IPS DF 4.7 (cell line): ENCODE measurements around the gene PHF21A.
"Not testable (repeated sequence)": the region's sequence is repeated elsewhere in the genome, so short reads cannot be mapped to it uniquely, and the experiment has no call there.

Experiments used
- DNase-seq: peaks from one replicate; pipeline ENCODE4 v3.0.0-alpha.2; 2013; ENCODE audit warnings: low spot score; ENCODE audit errors: extremely low read depth

PHF21A gene

DNA sequence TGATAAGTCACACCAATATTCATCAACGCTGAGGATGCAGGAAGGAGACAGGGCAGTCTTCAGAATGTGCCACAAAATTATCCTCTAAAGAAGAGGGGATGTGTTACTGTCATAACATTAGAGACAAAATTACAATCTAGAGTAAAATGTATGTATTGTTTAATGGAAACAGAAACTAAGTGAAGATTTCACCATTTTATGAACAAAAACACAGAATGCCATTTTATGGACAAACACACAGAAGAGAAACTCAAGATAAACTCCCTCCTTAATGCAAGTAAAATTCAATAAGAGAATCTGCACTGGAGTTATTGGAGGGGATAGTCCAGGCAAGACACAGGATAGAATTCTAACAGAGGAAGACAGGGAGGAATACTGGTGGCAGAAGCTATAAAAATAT is 136.0 kb downstream of the PHF21A start:
- DNase-seq, result no peak

DNA sequence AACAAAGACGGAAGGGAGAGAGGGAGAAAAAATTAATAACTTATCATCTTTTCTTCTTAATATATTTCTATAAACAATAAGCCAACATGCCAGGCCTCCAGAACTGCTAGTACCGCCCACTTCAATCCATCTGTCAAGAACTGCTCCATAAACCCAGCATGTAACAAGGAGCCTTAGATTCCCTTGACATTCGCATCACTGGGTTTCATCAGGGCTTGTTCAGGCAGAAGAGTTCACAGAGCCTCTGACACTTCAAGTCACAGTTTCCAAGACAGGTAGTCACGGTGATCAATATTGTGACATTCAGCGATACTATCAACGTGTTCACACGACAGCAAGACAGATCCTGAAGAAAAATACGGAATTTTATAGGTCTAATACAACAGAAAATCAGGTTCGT is 137.1 kb downstream of the PHF21A start:
- DNase-seq, result no peak

DNA sequence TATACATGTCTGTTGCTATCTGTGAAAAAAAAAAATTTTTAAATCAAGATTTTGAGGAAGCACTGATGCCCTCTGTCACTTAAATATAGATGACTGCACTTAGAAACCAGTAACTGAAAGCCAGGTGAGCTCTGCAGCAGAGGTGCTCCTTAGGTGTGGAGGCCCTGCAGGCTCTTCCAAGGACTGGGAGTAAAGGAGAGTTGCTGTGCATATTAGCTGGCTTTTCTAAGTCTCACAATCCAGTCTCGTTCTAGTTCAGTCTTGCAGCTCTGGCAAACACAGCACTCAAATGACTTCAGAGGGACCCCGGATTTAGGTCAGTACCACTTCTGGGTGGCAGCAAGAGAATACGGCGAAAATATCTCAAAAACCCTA is 137.8 kb downstream of the PHF21A start:
- DNase-seq, result no peak

DNA sequence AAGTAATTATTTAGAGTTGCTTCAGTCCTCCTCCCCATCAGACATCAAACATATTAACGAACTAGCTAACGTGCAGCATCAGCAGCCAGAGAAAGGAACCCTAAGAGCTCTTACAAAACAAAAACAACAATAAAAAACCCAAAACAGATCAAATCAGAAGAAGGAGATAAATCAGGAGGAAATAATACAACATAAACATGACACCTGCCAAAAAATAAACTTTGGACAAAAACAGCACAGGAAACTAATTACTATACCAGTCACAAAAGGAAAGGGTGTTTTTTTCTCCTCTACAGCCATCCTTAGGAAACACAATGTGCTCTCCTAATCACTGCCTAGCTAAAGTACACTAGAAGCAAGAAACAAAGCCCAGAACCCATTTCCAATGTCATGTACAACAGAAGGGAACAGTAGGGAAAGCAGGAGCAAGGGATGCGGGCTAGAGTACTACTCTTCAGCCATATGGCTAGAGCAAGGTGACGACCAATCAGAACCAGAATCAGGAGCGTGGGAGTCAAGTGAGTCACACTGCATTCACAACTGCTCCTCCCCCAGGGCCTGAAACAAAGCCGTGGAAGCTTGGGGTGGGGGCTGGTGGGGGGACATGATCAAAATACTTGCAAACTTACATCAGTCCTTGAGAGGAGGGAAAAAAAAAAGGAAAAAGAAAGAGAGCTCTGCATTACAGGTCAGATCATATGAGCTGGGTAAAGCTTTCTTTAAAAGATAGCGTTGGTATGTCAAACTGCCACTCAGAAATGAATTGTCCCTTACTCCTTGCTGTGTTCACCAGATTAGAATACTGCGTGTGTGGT is 138.4 kb downstream of the PHF21A start:
- DNase-seq, result no peak

DNA sequence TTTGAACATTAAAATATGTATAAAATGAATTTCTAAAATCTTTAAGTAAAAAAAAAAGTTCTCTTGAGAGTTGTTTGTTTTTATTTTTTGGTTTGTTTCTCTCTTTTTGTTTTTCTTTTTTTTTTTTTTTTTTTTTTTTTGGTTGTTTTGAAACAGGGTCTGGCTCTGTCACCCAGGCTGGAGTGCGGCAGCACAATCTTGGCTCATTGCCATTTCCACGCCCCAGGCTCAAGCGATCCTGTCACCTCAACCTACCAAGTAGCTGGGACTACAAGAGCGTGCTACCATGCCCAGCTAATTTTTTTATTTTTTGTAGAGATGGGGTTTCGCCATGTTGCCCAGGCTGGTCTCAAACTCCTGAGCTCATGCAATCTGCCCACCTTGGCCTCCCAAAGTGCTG is 139.4 kb downstream of the PHF21A start:
- not testable (repeated sequence) for DNase-seq

DNA sequence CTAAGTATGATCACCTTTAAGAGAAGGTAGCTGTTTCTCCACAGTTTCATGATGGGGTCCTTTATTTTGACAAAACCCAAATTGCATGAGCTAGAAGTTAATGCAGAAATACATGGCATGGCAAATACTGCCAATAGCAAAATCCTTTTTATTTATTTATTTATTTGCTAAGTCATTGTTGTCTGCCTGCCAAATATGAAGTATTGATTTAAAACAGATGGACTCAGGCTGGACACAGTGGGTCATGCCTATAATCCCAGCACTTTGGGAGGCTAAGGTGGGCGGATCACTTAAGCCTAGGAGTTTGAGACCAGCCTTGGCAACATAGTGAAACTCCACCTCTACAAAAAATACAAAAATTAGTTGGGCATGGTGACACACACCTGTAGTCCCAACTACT is 146.4 kb downstream of the PHF21A start:
- no peak for DNase-seq

DNA sequence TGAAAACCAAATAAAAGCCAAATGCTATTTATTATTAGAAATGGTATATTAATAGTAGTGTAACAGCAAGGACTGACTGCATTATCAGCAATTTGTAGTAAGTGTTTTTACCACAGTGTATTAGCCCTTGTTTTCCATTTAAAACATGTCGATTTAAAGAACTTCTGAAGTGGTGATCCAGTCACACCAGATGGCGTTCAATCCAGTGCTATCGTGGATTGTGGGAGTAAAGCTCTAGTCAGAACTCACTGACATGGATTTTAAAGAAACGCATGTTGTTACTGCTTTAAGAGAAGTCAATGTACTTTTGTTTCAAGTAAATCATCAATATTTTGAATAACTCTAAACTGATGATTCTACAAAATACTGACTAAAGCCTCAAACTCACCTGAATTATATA is 147.7 kb downstream of the PHF21A start:
- no peak for DNase-seq

DNA sequence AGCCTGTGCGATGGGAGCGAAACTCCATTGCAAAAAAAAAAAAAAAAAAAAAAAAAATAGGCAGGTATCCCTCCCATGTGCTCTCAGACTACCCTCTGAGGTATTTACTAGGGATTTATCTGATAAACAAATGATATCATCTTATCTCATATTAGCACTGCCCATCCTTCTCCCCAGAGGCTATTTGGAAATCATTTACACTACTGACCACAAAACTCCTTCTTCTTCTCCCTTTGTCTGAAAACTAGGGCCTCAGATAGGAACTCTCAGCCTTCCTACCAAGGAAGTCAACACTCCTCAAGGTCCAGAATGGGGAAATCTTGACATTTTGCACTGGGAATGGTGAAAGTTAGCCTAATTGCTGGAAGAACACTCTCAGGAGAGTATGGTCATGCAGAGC is 152.4 kb downstream of the PHF21A start:
- no peak for DNase-seq

DNA sequence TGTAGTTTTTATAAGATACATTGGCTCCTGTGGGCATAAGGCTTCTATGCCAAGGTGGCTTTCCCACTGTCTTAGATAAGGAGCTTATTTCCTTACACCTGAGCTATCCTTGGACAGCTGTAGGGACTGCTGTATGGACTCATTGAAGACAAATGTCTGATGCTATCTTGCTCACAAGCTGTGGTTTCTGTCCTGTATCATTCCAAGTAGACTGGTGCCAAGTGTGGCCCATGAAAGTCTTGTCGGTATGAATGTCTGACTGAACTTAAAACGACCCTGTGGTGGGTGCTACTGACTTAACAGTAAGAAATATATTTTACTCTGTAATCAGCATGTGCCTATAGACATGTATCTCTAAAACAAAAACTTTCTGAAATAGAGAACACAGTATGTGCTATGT is 153.7 kb downstream of the PHF21A start:
- no peak for DNase-seq

DNA sequence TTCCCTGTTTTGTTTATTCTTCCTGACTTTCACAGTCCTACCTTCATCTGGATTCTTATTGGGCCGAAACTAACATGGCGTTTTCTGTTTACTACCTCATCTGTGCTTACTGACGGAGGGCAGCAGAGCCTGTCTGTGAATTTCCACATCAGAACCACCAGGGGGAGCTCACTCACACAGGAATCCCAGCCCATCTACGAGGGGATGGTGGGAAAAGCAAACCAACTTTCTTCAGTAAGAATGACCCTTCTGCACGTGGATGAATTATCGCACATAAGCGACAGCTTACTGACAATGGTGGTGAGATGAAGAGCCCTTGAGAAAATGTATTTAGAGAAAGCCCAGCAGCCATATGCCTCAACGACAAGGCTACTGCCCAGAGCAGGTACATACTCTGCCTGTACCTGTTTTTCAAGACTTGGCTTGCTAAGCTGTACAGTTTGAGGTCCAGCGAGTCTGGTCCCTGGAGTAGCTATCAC is 156.3 kb downstream of the PHF21A start:
- peak; percentile 79 for DNase-seq

DNA sequence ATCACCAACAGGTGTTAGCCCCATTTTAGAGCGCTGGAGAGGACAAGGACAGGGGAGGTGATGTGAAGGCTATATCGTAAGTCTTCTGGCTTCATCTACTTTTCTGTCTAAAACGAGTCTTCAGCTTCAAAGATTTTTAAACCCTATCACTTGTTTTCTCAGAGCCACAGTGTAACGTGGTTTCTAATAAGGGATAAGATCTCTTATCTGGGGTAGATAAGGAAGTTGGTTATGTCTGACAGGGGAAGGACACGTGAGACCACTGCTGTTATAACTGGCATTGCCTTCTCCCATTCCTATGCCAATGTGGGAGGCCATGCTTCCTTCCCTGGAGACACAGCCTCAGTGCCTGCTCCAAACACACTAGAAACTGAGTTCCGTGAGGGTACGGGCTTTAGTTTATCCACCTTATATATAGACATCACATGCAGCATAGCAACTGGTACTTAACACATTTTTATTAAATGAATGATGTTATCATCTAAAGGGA is 159.5 kb downstream of the PHF21A start:
- DNase-seq, result no peak

DNA sequence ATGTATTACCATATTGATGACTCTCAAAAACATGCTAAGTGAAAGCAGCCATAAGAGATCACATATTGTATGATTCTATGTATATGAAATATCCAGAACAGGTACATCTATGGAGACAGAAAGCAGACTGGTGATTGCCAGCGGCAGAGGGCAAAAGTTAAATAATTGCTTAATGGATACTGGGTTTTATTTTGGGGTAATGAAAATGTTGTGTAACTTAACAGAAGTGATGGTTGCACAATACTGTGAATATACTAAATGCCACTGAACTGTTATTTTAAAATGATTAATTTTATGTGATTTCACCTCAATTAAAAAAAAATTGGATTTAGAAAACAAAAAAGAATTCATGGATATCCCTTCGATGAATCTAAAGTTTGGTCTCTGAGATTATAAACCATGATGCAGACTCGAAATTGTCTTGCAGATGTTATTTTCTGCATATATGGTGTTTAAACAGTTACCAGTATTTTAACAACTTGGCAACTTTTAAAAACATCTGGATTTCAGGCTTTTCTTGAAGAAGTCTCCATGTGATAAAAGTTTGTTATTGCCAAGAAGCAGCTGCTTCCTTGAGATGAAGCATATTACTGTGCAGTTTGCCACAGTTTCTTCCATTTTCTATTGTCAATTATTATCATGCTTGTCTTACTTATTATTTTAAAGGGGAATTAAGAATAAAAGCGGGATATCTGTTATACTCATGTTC is 160.7 kb downstream of the PHF21A start:
- DNase-seq, result no peak

DNA sequence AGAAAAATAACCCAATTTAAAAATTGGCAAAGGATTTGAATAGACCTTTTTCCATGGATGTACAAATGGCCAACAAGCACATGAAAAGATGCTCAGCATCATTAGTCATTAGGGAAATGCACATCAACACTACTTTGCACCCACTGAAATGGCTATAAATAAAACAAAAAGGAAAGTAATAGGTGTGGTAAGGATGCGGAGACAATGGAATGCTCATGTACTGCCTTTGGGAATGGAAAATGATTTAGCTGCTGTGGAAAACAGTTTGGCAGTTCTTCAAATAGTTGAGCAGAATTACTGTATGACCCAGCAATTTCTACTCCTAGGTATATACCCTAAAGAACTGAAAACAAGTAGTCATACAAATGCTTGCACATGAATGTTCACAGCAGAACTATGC is 161.4 kb downstream of the PHF21A start:
- no peak for DNase-seq

DNA sequence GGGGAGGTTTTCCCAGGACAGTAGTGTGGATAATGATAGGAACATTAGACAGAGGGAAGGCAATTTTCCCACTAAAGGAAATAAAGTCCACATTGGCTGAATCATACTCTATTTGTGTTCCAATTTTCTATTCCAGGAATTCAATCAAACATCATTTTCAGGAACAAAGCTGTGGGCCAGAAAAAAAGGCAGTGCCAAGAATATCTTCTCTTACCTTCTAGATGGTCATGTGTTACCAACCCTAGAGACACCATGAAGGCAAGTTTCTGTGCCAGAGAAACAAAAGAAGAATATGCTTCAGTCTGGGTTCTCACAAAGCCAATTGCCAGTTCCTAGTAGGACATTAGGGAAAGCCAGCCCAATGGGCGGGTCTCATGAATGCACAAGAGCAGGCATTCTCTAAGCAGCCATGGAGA is 171.3 kb downstream of the PHF21A start:
- no peak for DNase-seq

DNA sequence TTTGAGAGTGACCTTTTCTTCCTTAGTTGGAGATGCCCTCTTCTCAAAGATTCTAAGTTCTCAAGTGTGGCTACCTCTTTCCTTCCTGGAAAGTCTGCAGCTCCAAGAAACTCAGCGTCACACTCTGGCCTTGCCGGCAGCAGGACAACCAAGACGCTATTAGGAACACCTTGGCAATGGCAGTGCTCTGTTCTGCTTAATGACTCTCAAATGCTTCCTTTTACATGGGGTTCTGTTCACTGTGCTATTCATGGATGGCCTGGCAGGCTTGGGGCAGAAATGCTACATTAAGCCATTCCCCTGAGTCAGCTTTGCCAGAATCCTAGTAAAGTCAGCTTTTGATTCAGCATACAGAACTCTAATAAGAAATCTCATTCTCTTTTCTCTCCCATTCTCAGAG is 172.9 kb downstream of the PHF21A start:
- DNase-seq, result no peak

DNA sequence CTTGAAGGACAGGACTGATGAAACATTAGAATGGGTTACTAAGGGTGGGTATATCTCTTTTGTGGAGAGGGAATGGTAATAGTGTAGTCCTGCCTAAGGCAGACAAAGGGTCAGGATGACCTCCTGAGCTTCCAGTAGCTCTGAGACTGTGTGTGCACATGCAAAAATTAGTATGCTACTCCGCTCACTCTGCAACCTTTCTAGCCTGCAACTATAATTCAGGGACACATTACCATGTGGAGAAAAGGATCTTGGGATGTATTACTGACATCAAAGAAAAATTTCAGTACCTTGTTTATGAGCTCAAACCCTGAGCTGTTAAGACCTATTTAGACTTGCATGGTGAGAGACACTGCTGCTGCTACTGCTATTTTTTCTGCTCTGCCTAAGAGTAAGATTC is 173.4 kb downstream of the PHF21A start:
- DNase-seq, result no peak

DNA sequence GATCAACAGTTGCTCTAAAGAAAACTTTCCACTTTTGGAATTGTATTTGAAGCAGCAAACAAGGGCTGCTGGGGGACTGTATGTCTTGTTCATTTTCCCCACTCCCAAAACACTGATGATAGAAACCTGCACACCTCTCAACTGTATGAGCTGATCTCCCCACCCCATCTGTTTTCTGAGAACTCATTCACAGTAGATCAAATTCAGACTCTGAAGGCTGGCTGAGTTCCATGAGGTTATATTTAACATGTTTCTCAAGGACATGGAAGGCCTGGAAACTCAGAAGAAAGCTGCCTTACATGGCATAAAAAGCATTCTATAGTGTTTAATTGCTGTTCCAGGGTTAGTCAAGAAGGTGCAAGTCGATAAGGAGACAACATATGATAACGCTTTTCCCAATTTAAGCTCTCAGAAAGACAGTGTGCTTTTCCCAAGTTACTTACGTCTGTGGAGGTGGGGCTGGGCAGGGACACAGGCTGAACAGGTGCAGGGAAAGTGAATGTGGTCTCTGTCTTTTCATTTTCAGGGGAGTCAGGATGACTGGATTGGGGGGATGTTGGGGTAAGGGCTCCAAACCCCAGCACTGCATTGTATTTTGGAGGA is 175.8 kb downstream of the PHF21A start:
- no peak for DNase-seq

DNA sequence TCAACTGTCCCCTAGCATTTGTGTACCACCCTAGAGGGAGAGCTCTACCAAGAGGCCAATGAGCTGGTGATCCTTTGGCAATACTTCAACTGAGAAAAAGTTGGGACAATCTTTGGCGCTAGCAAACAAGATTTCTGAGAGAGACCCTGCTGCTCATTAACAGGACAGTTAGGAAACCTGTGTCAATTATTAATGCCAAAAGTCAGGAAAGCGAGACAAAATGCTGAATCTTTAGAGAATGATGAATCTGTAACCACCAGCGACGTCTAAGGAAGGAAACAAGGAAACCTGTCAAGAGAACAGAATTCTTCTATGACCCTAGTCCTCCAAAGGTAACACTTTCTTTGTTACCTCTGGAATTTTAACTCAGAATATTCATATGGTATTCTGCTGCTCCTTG is 178.9 kb downstream of the PHF21A start:
- no peak for DNase-seq

DNA sequence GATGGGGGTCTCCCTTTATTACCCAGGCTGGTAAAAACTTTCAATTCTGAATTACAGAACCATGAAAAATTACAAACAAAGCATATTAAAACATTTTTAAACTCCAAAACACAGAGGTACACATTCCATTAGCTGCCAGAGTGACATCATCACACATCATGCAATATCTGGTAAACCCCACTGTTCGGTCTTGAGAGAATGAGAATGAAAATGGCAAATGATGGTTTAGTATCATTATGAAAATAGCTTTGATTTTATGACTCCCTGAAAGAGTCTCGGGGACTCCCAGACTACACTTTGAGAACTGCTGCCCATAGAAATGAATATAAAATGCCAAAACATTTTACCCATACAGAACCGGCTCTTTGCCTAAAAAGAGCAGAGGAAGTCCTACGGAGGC is 180.0 kb downstream of the PHF21A start:
- no peak for DNase-seq

DNA sequence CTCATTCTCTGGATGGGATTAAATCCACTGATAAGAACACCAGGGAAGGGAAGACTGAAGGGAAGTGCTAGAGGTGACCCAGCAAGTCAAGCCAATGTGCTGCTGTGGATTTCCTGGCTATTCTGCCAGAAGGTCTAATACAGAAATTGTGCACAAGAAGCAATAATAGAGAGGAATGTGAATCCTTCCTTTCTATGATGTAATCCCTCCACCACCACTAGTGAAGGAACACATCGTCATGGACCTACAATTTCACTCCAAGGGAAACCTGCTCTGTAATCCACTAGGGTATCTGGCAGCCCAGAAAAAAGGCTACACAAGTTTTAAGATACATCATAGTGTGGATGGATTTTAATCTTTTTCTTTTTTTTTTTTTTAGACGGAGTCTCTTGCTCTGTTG is 181.4 kb downstream of the PHF21A start:
- DNase-seq, result no peak

DNA sequence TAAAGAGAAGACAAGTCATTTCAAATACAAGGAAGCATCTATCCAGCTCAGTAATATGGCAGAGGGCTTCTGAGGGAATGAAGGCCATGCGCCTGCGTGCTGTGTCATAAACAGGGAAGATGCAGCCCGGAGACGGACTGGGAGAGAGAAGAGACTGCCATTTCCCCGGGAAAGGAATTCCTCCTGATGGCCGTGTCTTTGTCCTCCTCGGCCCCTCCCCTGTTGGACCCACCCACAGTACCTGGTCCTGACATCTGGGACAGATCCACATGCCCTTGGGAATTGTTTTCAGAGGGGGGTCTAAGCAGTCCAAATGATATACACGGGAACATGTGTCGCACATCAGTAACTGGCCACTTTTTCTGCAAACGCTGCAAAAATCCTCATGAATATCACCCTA is 183.3 kb downstream of the PHF21A start:
- DNase-seq, result no peak

DNA sequence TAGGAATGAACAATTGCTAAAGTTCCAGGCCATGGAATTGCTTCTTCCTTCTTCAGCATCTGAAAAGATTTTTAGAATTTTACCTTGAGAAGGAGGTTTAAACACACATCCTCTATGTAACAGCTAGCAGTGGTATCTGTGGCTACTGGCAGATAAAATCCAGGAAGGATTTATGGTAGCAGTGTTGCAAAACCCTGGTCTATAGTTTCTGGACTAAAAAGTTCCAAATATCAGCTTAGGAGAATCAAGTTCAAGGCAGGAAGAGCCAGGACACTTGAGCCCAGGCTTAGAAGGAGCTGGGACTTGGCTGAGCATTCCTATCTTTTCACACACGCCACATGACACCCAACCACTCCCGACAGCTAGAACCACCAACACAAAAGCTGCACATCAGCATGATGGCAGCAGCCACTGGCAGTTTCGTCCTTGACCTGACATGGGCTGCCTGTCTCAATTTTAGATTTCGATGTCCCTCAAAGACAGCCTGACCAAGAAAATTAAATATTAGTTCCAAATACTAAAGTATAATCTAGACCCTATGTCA is 184.7 kb downstream of the PHF21A start:
- no peak for DNase-seq
